Activated naive CD8-positive, alpha-beta T cell treated with anti-CD3 and anti-CD28 coated beads, Interleukin-2, amount 50 U/mL, for 16 hours (primary cell): ENCODE data around the gene IQSEC1.

Experiments
- DNase-seq: peaks from one replicate; pipeline ENCODE4 v3.0.0-alpha.2; 2020; ENCODE audit warnings: low read depth, low spot score

IQSEC1 gene

DNA sequence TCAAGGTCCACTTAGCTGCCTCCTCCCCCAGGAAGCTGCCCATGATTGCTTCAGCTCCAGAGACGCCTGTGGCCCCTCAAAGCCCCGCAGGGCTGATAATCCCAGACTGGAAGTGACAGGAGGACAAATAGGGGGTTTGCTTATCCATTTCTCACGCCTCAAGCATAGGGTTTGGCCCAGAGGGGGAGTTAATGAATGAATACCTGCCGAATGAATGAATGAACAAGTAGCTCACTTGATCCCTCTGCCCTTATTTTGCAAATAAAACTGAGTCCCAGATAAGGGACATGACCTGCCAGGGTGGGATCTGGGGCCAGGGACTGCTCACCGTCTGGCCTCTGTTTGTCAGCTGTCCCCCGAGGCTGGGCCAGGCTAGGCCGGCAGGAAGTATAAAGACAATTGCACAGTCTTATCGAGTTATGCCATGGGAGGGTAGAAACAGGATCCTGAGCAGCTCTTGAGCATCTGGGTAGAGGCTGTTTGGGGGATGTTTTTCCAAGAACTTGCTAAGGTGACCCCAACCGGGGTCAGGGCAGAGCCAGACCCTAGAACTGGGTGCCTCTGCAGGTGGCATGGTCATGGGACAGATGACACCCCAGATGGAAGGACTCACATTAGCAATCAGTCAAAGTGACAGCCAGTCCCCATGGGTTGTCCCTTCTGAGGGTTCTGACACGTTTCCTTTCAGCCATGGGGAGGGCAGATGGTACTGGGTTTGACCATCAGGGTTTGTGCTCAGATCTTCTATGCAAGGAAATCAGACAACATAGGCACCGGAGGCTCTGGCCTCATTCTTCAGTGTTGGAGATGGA, 45.0 kb downstream of the IQSEC1 start:
- DNase-seq, result no peak

DNA sequence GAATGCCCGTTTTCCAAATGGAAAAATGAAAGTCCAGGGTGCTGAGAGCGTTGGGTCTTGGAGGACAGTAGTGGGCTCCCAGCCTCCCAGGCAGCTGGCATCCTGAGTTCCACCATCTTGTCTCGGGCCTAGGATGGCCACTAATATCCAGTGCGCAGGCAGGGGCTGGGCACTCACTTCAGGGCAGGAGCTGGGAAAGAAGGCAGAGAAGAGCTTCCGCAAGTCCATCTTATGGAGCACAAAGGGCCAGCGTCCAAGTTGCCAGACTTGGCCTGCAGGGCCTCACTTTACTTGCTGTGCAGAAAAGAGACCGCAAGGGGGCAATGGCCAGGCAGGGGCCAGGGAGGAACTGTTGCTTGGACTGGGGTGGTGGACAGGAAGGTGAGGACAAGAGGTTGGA, 46.1 kb downstream of the IQSEC1 start:
- no peak for DNase-seq

DNA sequence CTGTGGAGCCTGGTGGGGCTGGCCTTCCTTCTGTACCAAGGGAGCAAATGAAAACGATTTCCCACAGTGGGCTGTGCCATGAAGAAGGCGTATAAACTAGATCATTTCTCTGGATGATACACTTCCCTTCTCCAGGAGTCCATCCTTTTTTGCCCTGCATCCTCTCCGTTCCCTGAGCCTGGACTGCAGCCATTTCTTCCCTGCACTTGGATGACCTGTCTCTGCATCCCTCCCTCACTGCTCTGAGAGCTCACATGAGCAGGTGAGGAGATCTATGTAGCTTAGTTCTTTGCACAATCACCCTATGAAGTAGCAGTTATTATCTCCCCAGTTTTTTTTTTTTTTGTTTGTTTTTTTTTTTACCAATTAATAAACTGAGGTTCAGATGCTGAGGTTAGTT, 46.7 kb downstream of the IQSEC1 start:
- no peak for DNase-seq

DNA sequence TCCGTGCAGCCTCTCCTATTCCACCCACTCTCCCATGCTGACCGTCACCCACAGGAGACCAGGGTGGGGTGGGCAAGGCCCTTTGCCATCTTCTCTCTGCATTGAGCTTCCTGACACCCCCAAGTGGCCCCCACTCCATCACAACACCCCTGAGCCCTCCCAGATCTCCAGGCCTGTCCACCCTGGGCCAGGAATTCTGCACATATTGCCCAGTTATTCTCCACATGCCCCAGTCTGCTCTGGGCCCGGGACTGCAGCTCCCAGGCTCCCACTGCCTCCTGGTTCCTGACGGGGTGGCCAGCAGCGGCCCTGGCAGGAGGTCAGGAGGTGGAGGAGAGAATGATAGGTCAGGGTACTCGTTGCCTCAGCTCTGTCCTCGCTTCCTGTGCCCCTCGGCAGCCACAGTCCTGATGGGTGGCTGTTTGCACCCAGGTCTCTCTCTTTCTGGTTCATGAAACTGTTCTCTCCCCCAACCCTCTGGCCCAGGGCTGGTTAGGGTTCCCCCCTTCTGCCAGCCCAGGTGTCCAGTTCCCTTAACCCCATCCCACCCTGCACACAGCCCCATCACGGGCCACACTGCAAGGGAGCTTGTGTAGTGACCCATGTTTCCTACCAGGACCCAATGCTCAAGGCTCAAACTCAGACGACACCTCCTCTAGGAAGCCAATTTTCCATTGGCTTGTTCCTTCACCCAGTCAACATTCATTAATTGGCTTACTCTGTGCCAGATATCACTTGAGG, 47.3 kb downstream of the IQSEC1 start:
- DNase-seq, result no peak

DNA sequence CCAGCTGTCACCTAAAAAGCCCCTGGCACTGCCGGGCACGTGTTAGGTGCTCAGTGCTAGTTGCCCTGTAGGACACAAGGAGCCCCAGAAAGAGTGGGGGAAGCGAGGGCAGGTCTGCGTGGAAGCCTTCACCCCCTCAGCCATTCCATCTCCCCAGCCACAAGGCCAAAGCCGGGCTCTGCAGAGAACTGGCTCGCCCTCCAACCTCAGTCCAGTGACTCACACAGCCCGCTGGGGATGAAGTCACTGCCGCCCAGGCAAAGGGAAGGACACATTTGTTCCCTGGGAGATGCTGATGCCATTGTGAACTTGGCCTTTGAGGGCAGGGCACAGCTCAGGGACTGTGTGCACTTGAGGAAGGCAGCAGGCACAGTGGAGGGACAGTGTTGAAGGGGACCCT, 48.1 kb downstream of the IQSEC1 start:
- DNase-seq, result no peak

DNA sequence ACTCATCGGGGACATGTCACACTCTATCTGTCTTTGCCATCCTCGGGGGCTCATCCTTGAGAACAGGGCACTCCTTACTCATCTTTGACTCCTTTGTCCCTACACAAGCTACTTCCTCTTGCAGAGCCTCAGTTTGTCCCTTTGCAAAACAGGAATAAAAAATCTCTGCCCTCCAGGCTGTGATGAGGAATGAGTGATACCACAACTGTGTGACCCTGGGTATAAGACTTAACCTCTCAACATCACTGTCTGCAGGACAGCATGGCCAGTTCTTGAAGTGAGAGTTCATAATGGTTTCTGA, 48.5 kb downstream of the IQSEC1 start:
- no peak for DNase-seq

DNA sequence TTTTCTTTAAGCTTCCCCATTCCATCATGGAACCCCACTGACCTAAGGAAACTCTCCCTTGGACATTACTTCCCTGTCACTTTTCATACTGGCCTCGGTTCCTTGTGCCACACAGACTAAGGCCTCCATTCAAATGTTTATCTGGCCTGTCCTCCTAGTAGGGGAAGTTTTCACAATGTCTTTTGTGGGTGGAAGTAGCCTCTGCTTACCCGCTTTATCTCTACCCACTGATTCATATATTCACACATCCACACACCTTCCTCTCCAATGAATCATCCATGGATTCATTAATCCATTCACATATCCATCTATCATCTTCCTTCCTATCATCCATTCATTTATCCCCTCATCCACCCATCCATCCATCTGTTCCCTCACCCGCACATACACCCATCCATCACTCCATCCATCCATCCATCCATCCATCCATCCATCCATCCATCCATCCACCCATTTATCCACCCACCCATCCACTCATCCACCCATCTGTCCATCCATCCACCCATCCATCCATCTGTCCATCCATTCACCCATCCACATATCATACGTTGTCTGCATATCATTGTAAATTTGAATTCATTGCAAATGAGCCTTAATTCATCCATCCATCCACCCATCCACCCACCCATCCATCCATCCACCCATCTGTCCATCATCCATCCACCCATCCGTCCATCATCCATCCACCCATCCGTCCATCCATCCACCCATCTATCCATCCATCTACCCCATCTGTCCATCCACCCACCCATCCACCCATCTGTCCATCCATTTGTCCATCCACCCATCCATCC, 49.1 kb downstream of the IQSEC1 start:
- no peak for DNase-seq

DNA sequence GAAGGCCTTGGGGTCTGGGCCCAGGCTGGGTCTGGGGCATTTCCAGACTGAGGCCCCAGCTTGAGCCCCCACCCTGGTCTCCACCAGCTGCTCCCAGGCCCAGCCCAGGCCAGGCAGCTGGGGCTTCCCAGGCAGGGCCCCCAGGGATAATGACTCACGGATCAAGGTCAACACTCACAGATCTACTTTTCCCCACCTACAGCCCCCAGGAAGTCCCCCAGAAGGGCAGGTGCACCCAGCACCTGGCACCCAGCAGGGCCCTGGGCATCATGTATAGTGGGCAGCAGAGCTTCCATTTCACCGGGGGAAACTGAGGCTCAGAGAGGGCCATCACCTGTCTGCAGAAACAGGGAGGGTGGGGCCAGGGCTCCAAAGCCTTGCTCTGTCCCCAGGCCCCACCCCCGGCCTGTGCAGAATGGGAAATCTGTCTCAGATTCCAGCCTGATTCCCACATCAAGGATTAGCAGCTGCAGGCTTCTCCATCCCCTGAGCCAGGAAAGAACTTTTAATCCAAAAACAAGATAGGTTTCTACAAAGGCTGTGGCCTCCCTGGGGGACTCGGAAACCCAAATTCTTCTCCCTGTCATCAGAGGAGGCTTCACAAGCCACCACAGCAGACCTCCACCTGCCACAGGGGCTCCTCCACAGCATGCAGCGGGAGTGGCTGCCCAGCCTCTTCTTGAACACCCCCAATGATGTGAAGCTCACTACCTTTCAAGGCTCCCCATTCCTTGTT, 49.8 kb downstream of the IQSEC1 start:
- DNase-seq, result no peak

DNA sequence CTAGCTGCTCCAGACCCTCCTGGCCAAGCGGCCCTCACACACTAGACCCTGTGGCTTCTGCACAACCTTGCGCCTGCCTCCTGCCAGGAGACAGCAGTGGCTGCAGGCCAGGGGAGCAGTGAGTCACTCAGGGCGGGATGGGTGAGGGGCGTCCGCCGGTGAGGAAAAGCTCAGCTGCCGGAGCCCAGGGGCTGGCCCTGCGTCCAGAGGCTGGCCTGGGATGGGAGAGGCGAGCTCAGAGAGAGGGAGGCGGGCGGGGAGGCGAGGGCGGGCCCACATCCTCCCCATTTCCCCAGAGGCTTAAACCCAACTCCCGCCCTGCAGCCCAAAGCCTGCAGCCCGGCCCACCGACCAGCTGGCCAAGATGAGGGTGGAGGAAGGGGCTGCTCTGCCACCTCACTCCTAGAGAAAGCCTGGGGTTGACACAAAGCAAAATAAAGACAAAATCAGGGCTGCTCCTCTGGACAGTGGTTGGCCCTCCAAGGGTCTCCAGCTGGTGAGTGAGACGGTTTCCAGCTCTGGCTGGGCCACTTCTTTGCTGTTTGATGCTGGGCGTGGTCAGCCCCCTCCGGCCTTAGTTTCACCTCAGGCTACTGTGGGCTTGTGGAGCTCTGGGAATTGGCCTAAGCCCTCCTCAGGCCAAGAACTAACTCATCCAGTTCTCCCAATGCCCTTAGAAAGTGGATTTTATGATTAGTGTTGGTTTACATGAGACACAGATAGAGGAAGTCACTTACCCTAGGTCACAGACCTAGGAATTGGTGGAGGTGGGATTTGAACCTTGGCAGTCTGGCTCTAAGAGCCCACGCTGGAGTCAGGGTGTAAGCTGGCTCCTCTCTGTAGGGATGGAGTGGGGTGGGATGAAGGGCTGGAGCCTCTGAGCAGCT, 50.6 kb downstream of the IQSEC1 start:
- DNase-seq, result no peak

DNA sequence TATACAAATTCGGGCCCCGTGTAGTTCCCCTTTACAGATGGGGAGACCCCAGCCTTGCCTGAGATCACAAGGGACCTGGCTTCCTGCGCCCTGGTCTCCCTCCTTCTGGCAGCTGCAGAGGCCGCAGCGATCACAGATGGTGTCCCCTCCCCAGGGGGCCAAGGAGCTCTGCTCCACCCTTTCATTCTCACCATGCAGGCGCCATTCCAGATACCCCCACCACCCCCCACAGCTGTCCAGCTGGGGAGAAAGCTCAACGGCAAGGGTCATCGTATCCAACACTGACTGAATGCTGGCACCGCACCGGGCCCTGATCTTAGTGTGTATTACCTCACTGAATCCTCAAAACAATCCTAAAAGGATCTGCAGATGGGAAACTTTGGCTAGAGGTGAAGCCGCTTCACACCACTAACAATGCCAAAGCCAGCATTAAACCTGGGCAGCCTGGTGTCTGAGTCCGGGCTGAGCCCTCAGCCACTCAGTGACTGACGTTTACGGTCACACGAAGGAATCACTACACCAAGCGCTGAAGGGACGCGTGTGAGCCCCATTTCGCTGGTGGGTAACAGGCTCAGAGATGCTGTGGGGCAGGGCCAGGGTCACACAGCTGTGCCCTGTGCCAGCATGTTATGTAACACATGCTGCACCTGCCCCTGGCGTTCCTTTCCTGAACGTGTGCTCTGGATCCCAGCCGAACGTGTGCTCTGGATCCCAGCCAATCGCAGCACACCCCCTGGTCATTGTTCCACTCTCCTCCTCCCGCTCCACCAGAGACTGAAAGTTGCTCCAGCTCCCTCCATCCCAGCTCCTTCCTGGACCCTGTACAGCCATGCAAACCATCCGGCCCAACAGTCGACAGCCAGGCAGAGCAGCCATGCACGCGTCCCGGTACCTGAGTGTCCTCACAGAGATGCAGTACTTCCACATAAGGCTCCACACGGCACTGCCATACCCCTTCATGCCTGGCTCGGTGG, 51.8 kb downstream of the IQSEC1 start:
- DNase-seq, result no peak

DNA sequence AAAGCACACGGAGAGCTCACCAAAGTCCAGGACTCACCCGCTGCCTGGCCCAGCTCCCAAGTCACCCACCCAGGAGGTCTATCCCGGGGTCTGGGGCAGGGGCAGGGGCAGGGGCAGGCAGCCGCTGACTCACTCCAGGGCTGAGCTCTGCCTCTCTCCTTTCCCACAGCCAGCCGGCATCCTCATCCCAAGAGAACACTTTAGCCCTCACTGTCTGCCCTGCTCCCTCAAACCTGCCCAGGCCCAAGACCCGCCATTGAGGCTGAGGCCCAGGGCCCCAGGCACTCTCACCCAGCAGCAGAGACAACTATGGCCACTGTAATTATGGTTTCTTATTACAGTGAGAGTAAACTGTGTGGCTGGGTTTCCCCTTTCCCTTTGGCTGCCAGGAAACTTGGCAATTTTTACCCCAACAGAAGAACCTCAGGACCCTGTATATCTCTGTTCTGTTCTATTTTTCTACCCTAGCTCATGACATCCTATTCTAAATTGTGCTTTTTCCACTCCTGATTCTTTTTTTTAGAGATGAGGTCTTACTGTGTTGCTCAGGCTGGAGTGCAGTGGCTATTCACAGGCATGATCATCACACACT, 53.0 kb downstream of the IQSEC1 start:
- DNase-seq, result no peak

DNA sequence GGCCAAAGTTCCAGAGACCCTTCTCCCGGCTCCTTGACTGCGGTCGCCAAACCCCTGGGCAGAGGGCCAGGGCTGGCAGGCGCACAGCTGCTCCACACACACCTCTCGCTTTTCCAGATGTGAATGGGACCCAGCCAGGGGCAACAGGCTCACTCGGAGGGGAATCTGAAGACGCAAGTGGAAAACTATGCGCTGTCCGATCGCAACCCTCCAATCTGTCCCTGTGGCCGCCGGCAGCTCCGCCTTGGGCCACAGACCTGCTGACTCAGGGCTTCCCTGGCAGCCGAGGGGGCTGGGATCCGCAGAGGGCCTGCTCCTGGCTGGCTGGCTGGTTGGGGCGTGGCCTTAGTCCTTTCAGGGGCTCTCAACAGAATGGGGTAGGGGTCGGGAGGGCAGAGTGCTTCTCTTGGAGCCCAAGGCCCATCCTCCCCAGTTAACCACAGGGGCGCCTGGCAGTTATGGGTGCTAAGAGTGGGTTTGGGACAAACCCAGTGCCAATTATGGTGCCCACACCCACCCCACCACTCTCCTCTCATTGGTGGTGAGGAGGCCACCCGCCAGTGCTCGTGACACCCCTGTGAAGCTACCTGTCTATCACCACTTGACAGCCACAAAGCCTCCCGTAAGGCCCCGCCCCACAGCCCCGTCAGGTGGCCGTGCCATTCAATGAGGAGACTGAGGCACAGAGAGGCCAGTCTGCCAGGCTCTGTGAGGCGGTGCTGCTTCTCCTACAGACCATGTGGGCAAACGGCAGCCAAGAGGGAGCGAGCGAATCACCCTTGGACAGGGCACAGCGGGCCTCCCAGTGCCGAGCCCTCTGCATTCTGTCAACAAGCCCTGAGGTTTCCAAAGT, 53.8 kb downstream of the IQSEC1 start:
- DNase-seq, result no peak

DNA sequence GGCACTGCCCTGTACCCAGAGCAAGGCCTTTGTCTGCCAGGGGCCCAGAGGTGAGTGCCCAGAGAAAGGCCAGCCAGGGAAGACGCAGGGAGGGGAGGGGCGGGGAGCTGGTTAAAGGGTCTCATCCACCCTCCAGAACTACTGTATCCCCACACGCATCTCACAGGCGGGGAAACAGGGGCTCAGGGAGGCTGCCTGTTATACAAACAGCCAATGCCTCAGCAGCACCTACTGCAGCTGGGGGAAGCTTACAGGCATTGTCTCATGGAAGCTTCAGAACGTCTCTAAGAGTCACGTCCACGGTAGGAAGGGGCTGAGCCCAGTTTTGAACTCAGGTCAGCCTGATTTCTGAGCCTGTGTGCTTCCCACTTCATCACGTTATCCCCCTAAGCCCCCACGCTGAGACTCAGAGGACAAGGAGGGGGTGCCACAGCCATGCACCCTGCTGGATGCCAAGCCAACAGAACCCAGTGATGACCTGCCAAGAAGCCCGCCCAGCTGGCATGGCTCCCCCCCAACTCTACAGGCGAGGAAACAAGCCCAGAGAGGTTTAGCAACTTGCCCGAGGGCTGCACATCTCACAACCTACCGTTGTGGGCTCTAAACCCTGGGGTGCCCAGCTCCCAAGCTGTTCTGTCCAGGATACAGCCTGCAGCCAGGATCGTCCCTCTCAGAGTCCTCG, 54.5 kb downstream of the IQSEC1 start:
- no peak for DNase-seq

DNA sequence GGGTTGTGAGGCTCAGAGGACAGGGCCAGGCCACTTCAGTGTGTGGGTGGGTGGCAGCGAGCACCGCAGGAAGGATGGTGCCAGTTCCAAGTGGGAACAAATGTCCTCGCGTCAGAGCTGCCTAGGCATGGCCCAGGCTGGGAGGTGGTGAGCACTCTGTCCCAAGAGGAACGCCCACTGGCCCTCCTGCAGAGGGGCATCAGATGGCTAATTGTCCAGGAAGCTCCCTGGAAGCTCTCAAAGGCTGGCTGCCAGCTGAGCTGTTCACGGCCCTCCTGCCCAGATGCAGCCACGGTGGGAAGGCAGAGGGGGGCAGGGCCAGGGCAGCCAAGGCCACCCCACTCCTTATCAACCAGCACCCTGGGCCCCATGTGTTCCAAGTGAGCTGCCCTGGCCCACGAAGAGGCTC, 55.2 kb downstream of the IQSEC1 start:
- DNase-seq, result no peak

DNA sequence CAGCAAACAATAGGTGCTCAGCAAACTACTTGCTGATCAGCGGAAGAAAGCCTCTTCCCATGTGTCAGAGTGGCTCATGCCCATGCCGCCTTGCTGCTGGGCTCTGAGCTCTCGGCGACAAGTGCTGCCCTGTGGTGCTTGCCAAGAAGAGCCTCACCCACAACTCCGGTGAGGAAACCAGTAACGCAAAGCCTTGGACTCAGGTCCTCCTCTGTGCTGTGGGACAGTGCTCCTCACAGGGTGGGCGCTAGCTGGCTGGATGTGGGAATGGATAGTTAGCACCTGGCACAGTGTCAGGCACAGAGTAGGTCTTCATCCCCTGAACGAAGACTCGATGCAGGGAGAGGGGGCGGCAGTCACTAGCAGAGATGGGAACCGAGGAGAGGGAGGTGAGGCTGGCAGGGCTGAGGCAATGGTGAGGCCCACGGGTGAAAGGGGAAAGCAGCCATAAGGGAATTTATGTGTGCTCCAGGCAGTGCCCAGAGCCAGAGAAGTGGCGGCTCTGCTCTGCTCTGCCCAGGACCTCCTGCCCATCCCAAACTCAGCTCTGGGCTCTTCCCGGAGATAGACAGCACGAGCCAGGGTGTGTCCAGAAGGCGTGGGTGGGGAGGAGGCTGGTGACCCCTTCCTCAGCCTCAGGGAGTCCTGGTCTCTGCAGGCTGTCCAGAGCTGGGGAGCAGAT, 55.7 kb downstream of the IQSEC1 start:
- DNase-seq, result no peak

DNA sequence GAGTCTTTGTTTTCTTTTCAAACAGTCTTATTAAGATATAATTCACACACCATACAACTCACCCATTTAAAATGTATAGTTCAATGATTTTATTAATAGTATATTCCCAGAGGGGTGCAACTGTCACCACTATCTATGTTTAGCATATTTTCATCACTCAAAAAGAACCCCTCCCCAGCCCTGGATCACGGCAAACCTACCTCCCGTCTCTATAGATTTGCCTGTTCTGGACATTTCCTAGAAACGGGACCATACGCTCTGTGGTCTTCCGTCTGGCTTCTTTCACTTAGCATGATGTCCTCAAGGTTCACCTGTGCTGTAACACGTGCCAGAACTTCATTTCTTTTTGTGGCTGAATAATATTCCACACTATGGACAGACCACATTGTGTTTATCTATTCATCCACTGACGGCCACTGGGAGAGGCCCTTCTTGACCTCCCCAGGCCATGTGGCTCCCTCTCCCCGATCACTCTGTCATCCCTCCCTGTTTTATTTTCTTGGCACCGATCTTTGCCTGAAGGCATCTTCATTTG, 56.4 kb downstream of the IQSEC1 start:
- DNase-seq, result no peak
